Measurements from ENCODE around the gene DAGLA.

Gene DAGLA

DNA sequence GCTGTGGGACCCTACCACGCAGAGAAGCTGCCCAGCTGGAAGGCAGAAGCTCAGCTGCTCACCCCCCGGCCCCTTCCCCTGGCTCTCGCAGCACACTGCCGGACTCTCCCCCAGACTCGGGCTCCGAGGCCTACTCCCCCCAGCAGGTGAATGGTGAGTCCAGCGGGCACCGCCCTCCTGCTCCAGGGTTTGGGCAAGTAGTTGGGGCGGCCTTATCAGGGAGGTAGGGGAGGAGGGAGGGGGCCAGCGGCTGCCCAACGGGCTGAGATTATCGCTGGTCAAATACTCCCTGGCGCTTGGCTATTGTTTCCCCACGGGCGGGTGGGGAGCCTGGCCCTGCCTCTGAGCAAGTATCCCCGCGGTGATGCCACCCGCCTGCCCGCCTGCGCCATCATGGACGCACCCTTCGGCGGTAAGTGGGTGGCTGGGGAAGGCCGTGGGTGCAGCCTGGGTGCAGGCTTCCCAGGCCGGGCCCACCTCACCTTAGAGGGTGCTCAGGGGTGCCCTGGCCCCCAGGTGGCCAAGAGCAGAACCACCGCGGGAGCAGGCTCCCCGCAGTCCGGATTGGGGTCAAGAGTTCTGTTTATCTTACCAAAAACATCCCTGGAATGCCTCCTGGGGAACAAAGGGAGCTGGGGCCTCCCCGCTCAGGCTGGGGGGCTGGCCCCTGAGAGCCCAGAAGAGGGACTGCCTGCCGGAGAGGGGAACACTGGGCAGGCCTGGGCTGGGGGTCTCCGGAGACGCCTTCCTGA is 89.2 kb downstream of the DAGLA start:
- DNase-seq = no peak

DNA sequence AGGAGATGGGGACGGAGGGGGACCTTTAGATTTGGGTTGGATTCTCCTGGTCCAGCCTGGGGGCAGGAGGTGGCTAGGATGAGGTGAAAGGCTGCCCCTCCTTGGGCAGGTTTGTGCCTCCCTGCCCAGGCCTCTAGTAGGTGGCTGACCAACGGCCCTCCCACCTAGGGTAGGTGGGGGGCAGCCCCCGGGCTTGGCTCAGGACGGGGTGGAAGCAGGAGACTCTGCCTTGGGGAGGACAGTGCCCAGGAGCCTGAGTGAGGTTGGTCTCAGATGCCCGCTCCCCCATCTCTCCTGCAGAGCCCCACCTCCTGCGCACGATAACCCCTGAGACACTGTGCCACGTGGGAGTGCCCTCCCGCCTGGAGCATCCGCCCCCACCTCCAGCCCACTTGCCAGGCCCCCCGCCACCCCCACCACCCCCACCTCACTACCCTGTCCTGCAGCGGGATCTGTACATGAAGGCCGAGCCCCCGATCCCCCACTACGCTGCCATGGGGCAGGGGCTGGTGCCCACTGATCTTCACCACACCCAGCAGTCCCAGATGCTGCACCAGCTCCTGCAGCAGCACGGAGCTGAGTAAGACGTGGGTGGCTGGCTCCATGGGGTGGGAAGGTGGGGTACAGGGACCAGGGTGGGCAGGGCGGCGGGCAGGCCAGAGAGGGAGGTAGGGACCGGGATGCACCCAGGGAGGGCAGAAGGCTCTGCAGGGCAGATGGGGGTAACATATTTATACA is 89.9 kb downstream of the DAGLA start:
- no peak for DNase-seq

DNA sequence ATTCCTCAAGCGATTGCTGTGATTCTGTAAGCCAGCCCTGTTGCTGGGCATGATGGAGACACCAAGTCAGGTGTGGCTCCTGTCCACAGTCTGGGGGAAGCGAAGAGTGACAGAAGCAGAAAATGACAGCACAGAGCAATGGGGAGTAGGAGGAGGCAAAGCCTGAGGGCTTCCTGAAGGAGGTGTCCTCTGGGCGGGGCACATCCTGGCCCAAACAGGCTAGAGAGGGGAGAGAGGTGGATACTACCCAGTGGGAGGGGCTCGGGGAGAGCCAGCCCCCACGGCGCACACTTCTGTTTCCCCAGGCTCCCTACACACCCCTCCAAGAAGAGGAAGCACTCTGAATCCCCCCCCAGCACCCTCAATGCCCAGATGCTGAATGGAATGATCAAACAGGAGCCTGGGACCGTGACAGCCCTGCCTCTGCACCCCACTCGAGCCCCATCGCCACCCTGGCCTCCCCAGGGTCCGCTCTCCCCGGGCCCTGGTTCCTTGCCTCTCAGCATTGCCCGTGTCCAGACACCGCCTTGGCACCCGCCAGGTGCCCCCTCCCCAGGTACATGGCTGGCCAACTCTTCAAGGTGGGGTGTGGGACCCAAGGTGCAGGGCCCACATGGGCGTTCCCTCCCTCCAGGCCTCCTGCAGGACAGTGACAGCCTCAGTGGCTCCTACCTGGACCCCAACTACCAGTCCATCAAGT is 91.2 kb downstream of the DAGLA start:
- DNase-seq = no peak

DNA sequence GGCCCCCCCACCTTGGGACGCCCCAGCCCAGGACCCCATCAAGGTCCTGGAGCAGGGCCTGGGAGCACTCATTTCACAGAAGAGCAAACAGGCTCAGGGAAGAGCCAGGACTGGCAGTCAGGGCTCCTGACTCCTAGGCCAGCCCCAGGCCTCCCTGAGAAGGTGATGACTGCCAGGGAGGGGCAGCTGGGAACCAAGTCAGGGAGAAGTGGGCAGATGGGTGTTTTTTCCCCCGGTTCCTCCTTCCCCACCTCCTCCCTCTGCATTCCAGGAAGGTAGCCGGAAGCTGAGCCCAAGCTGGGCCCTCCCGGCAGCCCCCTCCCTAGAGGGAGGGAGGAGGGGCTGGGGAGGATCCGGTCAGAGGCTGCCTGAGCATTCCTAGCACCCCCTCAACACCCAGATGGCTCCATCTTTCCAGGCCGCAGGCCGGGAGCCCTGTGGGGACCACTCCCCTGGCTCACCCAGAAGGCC is 91.8 kb downstream of the DAGLA start:
- DNase-seq = no peak

DNA sequence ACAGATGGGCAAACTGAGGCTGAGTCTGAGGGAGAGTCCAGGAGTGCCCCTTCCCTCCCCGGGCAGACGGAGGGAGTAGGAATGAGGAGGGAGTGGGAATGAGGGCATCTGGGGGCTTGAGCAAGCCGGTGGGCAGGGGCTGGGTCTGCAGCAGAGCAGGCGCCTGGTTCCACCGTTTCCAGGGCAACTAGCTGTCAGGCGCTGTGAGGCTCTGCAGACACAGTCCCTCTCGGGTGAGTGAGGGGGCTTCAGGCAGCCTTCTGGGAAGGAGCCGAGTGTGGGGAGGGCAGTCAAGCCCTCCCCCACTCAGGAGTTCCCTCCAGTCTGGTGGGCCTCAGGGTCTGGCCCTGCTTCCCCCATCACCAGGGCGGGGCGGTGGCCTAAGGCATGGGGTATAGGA is 93.2 kb downstream of the DAGLA start:
- no peak for DNase-seq

DNA sequence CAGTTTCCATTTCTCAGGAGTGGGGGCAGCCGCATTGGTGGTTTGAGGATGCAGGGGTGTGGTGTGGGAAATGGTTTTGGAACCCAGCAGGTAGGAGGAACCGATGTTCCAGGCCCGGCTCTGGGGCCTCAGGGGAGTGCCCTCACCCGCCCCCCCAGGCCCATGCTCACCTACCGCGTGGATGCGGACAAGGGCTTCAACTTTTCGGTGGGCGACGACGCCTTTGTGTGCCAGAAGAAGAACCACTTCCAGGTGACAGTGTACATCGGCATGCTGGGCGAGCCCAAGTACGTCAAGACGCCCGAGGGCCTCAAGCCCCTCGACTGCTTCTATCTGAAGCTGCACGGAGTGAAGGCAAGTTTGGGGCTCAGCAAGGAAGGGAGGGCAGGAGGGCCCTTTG is 93.6 kb downstream of the DAGLA start:
- no peak for DNase-seq

DNA sequence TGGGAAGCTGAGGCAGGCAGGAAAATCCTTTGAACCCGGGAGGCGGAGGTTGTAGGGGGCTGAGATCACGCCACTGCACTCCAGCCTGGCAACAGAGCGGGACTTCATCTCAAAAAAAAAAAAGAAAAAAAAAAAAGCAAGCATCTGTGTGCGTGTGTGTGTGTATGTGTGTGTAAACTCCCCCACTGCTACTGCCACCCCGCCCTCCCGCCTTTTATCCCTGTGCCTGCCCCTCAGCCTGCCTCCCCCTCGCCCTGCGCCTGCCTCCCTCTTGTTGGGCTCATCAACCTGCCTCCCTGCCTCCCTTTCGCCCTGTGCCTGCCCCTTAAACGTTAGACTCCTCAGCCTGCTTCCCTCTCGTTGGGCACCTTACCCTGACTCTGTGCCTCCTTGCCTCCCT is 94.2 kb downstream of the DAGLA start:
- no peak for DNase-seq

DNA sequence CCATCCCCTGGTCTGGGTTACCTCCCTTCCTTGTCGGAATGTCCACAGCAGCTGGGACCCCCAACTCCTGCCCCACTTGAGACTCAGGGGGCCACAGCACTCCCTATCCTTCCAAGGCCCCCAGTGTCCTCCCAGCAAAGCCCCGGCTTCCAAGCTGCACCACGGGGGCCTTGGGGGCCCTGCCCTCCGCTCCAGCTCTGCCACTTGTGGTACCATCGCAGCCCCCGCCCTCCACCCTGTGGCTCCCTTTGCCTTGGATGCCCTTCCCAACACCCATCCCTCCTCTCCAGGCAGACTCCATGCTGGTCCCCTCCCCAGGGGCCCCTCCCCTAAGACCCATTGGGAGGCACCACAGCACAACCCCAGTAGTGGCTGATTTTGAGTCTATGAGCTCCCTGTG is 94.9 kb downstream of the DAGLA start:
- DNase-seq = no peak

DNA sequence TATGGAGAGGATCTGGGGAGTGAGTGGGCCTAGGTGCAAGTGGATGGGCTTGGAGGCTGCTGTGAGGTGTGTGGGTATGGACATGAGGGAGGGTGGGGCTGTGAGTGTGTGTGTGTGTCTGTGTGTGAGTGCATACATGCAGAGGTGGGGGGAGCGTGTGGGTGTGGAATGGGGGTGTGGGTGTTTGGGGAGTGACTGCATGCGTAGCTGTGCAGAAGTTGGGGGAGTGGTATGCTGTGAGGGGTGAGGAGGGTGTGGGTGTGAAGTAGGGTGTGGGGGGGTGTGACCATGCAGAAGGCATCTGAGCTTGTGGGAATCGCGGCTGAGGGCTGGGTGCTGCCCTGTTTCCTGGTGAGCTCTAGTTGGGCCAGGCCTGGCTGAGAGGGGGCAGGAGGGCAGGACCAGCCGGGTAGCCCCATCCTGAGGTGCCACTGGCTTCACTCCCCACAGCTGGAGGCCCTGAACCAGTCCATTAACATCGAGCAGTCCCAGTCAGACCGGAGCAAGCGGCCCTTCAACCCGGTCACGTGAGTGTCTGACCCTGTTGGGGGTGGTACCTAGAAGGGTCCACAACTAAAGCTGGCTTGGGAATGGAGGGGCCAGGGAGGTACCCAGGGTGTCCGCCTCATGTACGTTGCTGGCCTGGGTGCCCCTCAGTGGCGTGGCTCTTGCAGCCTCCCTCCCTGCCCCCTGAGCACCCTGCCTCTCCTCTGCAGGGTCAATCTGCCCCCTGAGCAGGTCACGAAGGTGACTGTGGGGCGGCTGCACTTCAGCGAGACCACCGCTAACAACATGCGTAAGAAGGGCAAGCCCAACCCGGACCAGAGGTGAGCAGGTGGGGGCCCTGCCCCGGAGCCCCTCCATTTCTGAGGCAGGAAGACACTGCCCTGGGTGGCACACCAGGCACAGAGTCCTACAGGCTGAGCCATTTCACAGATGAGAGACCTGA is 95.7 kb downstream of the DAGLA start:
- no peak for DNase-seq

DNA sequence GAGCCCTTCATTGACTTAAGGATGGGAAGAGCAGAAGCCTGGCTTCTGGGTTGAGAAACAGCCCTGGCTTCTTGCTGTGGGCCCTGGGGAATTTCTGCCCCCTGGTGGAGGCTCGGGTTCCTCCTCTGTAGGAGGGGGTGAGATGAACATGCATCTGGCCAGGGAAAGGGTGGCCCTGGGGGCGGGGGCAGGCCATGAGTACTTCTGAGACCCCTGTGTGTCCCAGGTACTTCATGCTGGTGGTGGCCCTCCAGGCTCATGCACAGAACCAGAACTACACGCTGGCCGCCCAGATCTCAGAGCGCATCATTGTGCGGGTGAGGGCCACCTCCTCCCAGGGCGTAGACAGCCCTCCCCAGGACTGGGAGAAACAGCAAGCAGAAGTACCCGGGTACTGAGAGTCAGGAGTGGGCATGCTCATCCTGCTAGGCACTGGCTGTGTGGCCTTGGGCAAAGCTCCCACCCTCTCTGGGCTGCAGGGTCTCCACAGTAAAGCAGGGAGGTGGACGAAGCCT is 96.4 kb downstream of the DAGLA start:
- no peak for DNase-seq

DNA sequence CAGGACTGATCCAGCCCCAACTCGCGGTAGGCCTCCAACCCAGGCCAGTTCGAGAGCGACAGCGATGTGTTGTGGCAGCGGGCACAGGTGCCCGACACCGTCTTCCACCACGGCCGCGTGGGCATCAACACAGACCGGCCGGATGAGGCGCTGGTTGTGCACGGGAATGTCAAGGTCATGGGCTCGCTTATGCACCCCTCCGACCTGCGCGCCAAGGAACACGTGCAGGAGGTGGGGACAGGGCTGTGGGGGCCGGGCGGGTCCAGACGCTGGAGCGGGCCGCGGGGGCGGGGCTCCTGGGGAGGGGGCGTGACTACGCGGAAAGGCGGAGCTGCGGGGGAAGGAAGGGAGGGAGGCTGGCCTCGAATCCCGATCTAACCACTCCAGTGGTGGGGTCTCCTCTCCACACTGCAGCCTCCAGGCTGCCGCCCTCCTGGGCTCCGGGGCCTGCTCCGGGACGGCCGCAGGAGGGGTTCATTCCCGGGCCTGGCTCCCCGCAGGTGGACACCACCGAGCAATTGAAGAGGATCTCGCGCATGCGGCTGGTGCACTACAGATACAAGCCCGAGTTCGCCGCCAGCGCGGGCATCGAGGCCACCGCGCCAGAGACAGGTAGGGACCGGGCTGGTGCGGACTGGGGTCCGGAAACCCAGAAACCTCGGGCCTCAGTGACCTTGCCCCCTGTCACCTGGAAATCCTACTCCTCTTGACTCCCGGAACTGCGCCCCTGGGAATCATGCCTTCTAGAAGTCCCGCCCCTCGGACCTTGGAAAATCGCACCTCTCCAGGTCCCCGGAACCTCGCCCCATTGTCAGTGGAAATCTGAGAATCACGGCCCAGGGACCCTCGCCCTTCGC is 97.3 kb downstream of the DAGLA start:
- DNase-seq = no peak

DNA sequence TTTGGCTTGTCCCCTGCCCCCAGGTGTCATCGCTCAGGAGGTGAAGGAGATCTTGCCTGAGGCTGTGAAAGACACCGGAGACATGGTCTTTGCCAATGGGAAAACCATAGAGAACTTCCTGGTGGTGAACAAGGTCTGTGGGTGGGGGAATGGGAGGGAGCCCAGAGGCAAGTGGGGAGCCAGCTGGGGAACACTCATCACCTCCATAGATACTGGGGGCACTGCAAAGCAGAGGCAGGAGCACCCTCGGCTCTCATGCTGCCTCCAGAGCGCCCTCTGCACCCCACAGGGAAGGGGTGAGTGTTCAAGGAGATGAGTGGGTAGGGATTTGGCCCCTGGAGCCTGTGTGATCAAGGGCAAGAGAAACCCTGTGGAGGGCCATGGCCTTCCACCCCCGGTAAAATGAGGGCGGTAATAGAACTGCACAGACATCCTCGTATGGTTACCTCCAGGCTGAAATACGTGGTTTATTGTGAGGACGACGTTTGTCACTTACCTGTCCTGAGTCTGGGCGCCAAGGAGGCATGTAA is 98.2 kb downstream of the DAGLA start:
- DNase-seq = no peak

DNA sequence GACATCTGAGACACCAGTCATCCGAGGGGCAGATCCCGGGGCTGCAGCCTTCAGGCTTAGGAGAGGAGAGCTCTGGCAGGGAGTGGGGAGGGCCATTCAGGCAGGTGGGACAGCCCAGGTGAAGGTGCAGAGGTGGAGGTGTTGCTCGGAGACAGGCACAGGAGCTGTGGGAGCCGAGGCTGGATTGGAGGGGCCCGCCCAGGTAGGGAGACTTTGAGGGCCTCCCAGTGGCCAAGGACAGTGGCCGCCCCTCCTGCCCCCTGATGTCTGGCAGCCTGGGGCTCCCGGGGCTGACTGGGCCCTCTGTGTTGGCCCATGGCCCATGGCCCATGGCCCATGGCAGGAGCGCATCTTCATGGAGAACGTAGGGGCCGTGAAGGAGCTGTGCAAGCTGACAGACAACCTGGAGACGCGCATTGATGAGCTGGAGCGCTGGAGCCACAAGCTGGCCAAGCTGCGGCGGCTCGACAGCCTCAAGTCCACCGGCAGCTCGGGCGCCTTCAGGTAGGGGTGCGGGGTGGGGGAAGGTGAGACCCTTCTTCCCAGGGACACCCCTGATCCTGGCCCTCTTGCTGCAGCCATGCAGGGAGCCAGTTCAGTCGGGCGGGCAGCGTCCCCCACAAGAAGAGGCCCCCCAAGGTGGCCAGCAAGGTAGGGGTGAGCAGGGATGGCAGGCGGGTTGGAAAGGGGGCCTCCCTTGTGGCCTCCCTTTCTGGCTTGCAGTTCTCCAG is 98.9 kb downstream of the DAGLA start:
- no peak for DNase-seq

DNA sequence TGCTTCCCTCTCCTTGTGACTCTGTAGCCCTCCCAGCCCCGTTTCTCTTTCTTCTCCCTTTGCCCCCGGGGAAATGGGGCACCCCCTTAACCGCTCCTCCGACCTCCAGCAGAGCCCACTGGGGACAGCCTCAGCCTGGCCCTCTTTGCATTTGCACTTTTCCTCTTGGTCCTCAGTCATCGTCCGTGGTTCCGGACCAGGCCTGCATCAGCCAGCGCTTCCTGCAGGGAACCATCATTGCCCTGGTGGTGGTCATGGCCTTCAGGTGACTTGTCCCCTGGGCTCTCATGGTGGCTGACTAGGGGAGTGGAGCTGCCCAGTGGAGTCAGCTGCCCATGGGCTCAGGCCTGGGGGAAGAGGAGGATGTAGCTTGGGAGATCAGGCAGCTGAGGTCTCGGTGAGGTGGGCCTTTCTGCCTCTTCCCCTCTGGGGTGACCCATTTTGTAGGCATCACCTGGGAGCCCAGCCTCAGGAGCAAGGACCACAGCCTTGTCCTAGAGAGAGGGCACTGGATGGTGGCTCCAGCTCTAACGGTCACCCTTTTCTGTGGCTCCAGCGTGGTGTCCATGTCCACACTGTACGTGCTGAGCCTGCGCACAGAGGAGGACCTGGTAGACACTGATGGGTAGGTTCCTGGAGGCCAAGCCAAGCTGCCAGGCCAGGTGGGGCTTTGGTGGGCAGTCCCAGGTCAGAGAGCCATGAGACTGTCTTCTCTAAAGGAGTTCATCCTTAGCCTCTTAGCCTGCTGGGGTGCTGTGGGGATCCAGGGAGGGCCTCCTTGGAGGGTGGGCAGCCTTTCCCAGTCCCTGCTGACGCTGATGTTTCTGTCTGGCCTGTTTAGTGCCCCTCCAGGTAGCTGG is 99.7 kb downstream of the DAGLA start:
- no peak for DNase-seq

DNA sequence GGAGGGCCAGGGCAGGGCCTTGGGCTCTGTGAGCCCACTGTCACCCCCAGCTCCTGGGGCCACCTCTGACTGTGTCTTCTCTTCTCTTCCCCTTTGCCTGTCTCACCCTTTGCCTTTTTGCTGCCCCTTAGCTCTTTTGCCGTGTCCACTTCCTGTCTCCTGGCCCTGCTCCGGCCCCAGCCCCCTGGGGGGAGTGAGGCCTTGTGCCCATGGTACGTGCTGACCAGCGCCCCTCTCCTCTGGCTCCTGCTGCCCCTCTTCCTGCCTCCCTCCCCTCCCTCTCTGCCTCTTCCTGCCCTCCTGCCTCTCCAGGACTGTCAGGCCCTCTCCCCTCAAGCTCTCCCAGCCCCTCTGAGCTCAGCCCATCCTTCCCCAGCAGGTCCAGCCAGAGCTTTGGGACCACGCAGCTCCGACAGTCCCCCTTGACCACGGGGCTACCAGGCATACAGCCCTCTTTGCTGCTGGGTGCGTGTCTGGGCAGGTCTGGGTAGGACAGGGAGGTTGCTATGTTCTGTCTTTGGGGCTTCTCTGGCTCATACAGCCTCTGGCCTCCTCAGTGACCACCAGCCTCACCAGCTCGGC is 100.5 kb downstream of the DAGLA start:
- DNase-seq = no peak

DNA sequence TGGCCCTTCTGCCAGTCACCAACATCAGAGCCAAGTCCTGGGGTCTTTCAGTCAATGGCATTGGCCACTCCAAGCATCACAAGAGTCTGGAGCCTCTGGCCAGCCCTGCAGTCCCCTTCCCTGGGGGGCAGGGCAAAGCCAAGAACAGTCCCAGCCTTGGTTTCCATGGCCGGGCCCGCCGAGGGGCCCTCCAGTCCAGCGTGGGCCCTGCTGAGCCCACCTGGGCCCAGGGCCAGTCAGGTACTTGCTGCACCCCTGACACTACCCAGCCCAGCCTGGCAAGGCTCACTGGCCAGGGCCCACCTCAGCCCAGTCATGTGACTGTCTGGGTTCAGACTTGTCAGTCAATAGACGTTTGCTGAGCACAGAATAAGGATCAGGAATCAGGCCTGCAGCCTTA is 101.4 kb downstream of the DAGLA start:
- no peak for DNase-seq

DNA sequence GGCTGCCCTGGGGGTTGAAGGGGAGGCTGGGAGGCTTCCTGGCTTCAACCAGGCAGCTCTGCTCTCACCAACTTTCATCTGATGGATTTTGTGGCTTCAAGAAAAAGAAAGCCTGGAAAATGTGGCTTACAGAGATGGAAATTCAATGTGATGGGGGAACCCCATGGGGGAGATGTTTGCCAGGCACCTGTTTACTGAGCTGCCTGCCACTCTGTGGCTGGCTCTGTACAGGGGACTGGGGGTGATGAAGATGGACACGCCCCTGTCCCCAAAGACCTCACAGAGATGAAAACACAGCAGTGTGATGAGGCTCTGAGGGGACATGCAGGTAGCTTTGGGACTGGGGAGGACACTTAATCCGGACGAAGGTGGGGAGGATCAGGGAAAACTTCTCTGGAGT is 102.1 kb downstream of the DAGLA start:
- DNase-seq = no peak

DNA sequence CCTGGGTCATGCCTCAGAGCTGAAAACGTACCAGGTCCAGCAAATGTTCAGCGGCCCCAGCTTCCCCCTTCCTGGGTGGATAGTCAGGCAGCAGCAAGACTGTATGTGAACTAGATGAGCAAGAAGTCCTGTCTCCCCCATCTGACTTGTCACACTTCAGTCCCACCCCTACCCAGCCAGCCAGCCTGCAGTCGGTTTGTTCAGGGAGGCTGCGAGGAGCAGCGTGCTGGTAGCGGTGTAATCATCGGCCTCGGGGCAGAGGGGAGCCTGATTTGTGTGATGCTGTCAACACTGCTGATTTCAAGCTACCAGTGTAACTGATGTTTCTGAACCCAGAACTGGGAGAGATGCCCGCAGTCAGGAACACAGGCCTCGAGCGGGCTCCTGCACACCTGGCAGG is 102.7 kb downstream of the DAGLA start:
- DNase-seq = no peak

Data from NCI-H2029 treated with DMSO at 0.1 percent for 48 hours (cell line).